HepG2 (cell line): ENCODE results near the gene ENDOG. TPM values are rescaled to one million over a fixed set of nuclear protein-coding genes. Genes with fewer than 3 reads are reported as not detected.

Experiments
- ARID3A ChIP-seq: IDR thresholded peaks from 2 replicates; pipeline ENCODE4 v1.6.1; 2012; ENCODE audit warnings: low read depth, low read length, improper control_type of control experiment
- CBFB ChIP-seq: sonication (generic); formaldehyde crosslinking; IDR thresholded peaks from 2 replicates; pipeline ENCODE4 v1.4.0; 2020; ENCODE audit warnings: missing genetic modification reagents
- CC2D1A ChIP-seq: sonication (generic); formaldehyde crosslinking; IDR thresholded peaks from 2 replicates; pipeline ENCODE4 v1.8.1; 2023; ENCODE audit warnings: mild to moderate bottlenecking, missing genetic modification reagents
- CREB1 ChIP-seq, 2 experiments: fragments of 450-650 bp in 1 of 2; IDR thresholded peaks; 2 replicates each; pipeline ENCODE4 v1.6.1; 2016 to 2017; ENCODE audit warnings: control low read depth in 1 of 2, mild to moderate bottlenecking in 1 of 2, missing compliant biosample characterization in 1 of 2, missing genetic modification characterization in 1 of 2
- ETS1 ChIP-seq: sonication (generic); formaldehyde crosslinking; IDR thresholded peaks from 2 replicates; pipeline ENCODE4 v1.4.0; 2020; ENCODE audit warnings: missing genetic modification reagents
- MAF1 ChIP-seq: sonication (generic); formaldehyde crosslinking; IDR thresholded peaks from 2 replicates; pipeline ENCODE4 v1.5.0; 2020; ENCODE audit warnings: missing genetic modification reagents, borderline replicate concordance
- MTA3 ChIP-seq: sonication (generic); formaldehyde crosslinking; IDR thresholded peaks from 2 replicates; pipeline ENCODE4 v1.4.0; 2020; ENCODE audit warnings: missing genetic modification reagents
- NAIF1 ChIP-seq: sonication (generic); formaldehyde crosslinking; IDR thresholded peaks from 2 replicates; pipeline ENCODE4 v1.5.0; 2020; ENCODE audit warnings: mild to moderate bottlenecking, missing genetic modification reagents, borderline replicate concordance
- NFYB ChIP-seq: sonication (generic); formaldehyde crosslinking; IDR thresholded peaks from 2 replicates; pipeline ENCODE4 v1.4.0; 2020; ENCODE audit warnings: missing genetic modification reagents
- REXO4 ChIP-seq: sonication (generic); formaldehyde crosslinking; IDR thresholded peaks from 2 replicates; pipeline ENCODE4 v1.8.0; 2022; ENCODE audit warnings: missing genetic modification reagents, mild to moderate bottlenecking, borderline replicate concordance
- RNF2 ChIP-seq: fragments of 450-650 bp; conservative IDR thresholded peaks from 2 replicates; pipeline ENCODE4 v1.6.1; 2016; ENCODE audit warnings: low read depth
- SRSF9 ChIP-seq: fragments of 200-400 bp; formaldehyde crosslinking; IDR thresholded peaks from 2 replicates; pipeline ENCODE4 v1.6.1; 2018; ENCODE audit warnings: borderline replicate concordance, mild to moderate bottlenecking, low read depth, low read length; ENCODE audit not compliant: insufficient read depth, poor library complexity, severe bottlenecking
- XRCC5 ChIP-seq: fragments of 200-400 bp; formaldehyde crosslinking; optimal IDR thresholded peaks from 2 replicates; pipeline ENCODE3; 2017; ENCODE audit warnings: mild to moderate bottlenecking, low read length
- ZBTB39 ChIP-seq: sonication (generic); formaldehyde crosslinking; IDR thresholded peaks from 2 replicates; pipeline ENCODE4 v1.5.0; 2020; ENCODE audit warnings: missing genetic modification reagents
- ZFP36L1 ChIP-seq: sonication (generic); formaldehyde crosslinking; IDR thresholded peaks from 2 replicates; pipeline ENCODE4 v1.8.0; 2022; ENCODE audit warnings: mild to moderate bottlenecking, missing genetic modification reagents, moderate library complexity
- ZNF264 ChIP-seq: sonication (generic); formaldehyde crosslinking; IDR thresholded peaks from 2 replicates; pipeline ENCODE4 v1.4.0; 2020; ENCODE audit warnings: missing genetic modification reagents
- ZNF280D ChIP-seq: sonication (generic); formaldehyde crosslinking; IDR thresholded peaks from 2 replicates; pipeline ENCODE4 v1.5.1; 2020; ENCODE audit warnings: mild to moderate bottlenecking, missing genetic modification reagents
- ZNF383 ChIP-seq: sonication (generic); formaldehyde crosslinking; IDR thresholded peaks from 2 replicates; pipeline ENCODE4 v1.4.0; 2020; ENCODE audit warnings: missing genetic modification reagents, mild to moderate bottlenecking, borderline replicate concordance
- ZNF567 ChIP-seq: sonication (generic); formaldehyde crosslinking; IDR thresholded peaks from 2 replicates; pipeline ENCODE4 v1.8.1; 2023; ENCODE audit warnings: mild to moderate bottlenecking, missing genetic modification reagents, borderline replicate concordance
- ZNF605 ChIP-seq: sonication (generic); formaldehyde crosslinking; IDR thresholded peaks from 2 replicates; pipeline ENCODE4 v1.8.0; 2022; ENCODE audit warnings: mild to moderate bottlenecking, missing genetic modification reagents
- ZNF7 ChIP-seq: IDR thresholded peaks from 2 replicates; pipeline ENCODE4 v1.6.1; 2016; ENCODE audit warnings: missing biosample characterization, missing genetic modification reagents
- ZNF841 ChIP-seq: sonication (generic); formaldehyde crosslinking; IDR thresholded peaks from 2 replicates; pipeline ENCODE4 v1.8.1; 2023; ENCODE audit warnings: missing genetic modification reagents, borderline replicate concordance
- ZSCAN12 ChIP-seq: sonication (generic); formaldehyde crosslinking; IDR thresholded peaks from 2 replicates; pipeline ENCODE4 v1.9.0; 2021; ENCODE audit warnings: mild to moderate bottlenecking, missing genetic modification reagents
- polyA plus RNA-seq, 8 experiments: library from polyadenylated mRNA; depleted of rRNA in 3 of 8; stranded (reverse) in 7 of 8; unstranded in 1 of 8; fragments of >200 nt; fragmentation: Illumina TruSeq in 4 of 8; extraction: Trizol in 4 of 8; gene quantifications; 2 replicates each; pipeline versions ENCODE4 v1.2.1 to v1.2.3, GENCODE V29; 2011 to 2016; ENCODE audit warnings: low read depth in 4 of 8, missing spikeins in 1 of 8, mixed read lengths in 1 of 8; ENCODE audit not compliant: insufficient read depth in 1 of 8
- total RNA-seq, 5 experiments: library from RNA; depleted of rRNA; stranded (reverse); fragments of >200 nt; fragmentation: Illumina TruSeq; extraction: Trizol; gene quantifications; 2 replicates each; pipeline ENCODE4 v1.2.3, GENCODE V29; 2016; ENCODE audit warnings: low read depth in 1 of 5

Gene ENDOG
- total and polyA plus RNA-seq, 2 of the 13 experiments (the other 11 are each of a cell fraction or from before 2014, with no cell fraction given) = 26.3 to 28.8 TPM

- TF ChIP-seq ZBTB39 = no peak
- no peak for TF ChIP-seq CC2D1A (CRISPR knock-in tag)
- TF ChIP-seq CREB1 (IDR thresholded peaks at IDR 0.05) = no peak
- TF ChIP-seq CREB1 (CRISPR knock-in tag; IDR thresholded peaks at IDR 0.05) = no peak
- peak; percentile 38; the same call in 1 of the 2 replicates for TF ChIP-seq ZNF605 (CRISPR knock-in tag)
- TF ChIP-seq ARID3A = no peak
- no peak for TF ChIP-seq ZSCAN12 (CRISPR knock-in tag)
- TF ChIP-seq CBFB = 0 out of 2 replicates have a peak, but pooled peaks have one; percentile 58
- no peak for TF ChIP-seq MAF1 (CRISPR knock-in tag)
- peak; percentile 76; the same call in 1 of the 2 replicates for TF ChIP-seq ZNF280D (CRISPR knock-in tag)
- TF ChIP-seq SRSF9 = no peak
- TF ChIP-seq RNF2 = no peak
- TF ChIP-seq REXO4 (CRISPR knock-in tag) = no peak
- TF ChIP-seq ZNF383 (CRISPR knock-in tag) = no peak
- TF ChIP-seq ZFP36L1 (CRISPR knock-in tag) = no peak
- TF ChIP-seq NFYB (CRISPR knock-in tag) = no peak
- no peak for TF ChIP-seq NAIF1 (CRISPR knock-in tag)
- TF ChIP-seq MTA3 (CRISPR knock-in tag) = no peak
- no peak for TF ChIP-seq ETS1 (CRISPR knock-in tag)
- TF ChIP-seq ZNF264 (CRISPR knock-in tag) = no peak
- TF ChIP-seq ZNF7 (CRISPR knock-in tag) = no peak
- no peak for TF ChIP-seq XRCC5
- TF ChIP-seq ZNF841 (CRISPR knock-in tag) = no peak
- TF ChIP-seq ZNF567 (CRISPR knock-in tag) = 0 out of 2 replicates have a peak, but pooled peaks have one; percentile 52
Observed at GRCh38 chr9:128863647-128864046, 45.3 kb downstream of the ENDOG start (continued).
